Glutamatergic neuron (in vitro differentiated cells): ENCODE data around the gene TMSB4X. TPM values are rescaled to one million over a fixed set of nuclear protein-coding genes. Genes with fewer than 3 reads are reported as not detected.

Experiments used
- DNase-seq: peaks from one replicate; pipeline ENCODE4 v3.0.0; 2022
- H3K27ac Mint-ChIP-seq: one replicate; pipeline ENCODE4 v1.8.0; 2020; ENCODE audit warnings: mild to moderate bottlenecking, mixed read lengths, inconsistent platforms; ENCODE audit not compliant: unreplicated experiment
- H3K27me3 Mint-ChIP-seq: one replicate; pipeline ENCODE4 v1.8.0; 2020; ENCODE audit warnings: mild to moderate bottlenecking, moderate library complexity, mixed read lengths, inconsistent platforms; ENCODE audit not compliant: unreplicated experiment
- H3K36me3 Mint-ChIP-seq: one replicate; pipeline ENCODE4 v1.8.0; 2020; ENCODE audit warnings: mild to moderate bottlenecking, mixed read lengths, inconsistent platforms; ENCODE audit not compliant: unreplicated experiment
- H3K4me1 Mint-ChIP-seq: one replicate; pipeline ENCODE4 v1.8.0; 2020; ENCODE audit warnings: mild to moderate bottlenecking, low read depth, mixed read lengths, inconsistent platforms; ENCODE audit not compliant: unreplicated experiment
- H3K4me3 Mint-ChIP-seq: one replicate; pipeline ENCODE4 v1.8.0; 2020; ENCODE audit warnings: mild to moderate bottlenecking, mixed read lengths, inconsistent platforms; ENCODE audit not compliant: unreplicated experiment
- H3K9me3 Mint-ChIP-seq: one replicate; pipeline ENCODE4 v1.8.0; 2020; ENCODE audit warnings: mild to moderate bottlenecking, moderate library complexity, mixed read lengths, inconsistent platforms; ENCODE audit not compliant: unreplicated experiment
- total RNA-seq: library from RNA; stranded (reverse); fragmentation: NEBNext Ultra II Directional; extraction: Animal tissue kit (Norgen Biotek cat#: 25700); gene quantifications from one replicate; pipeline ENCODE4 v1.2.1, GENCODE V29; 2021; ENCODE audit not compliant: unreplicated experiment
- TF ChIP-seq, protein P1 (sequence below): fragments of 200-600 bp; sonication (generic); IDR thresholded peaks from one replicate; pipeline ENCODE4 v1.5.0; 2021; ENCODE audit not compliant: partially characterized antibody, unreplicated experiment

The TMSB4X gene
- total RNA-seq, 1 donor from 2014 or later, result 4,532 TPM

DNA sequence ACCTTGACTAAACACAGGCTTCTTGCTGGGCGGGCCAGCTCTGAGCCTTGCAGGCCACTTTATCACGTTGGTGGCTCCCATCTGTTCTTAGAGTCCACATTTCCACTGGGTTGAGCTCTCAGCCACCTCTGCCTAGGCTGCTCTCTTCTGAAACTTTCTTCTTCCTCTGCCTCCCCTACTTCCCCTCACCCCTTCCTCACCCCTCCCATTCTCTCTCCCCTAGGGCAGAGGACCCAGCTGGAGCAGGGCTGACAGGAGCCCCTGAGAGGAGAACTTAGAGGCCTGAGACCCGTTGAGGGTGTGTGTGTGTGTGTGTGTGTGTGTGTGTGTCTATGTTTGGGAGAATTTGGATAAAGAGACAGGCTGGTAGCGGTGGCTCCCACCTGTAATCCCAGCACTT lies 19.9 kb upstream of the TMSB4X start:
- H3K36me3 Mint-ChIP-seq, result no peaks in the 10 kb centered on the region
- no peak overlapping the region for H3K4me3 Mint-ChIP-seq
- H3K27ac Mint-ChIP-seq, result no peak overlapping the region
- no peaks in the 10 kb centered on the region for H3K27me3 Mint-ChIP-seq
- TF ChIP-seq, protein P1, sequence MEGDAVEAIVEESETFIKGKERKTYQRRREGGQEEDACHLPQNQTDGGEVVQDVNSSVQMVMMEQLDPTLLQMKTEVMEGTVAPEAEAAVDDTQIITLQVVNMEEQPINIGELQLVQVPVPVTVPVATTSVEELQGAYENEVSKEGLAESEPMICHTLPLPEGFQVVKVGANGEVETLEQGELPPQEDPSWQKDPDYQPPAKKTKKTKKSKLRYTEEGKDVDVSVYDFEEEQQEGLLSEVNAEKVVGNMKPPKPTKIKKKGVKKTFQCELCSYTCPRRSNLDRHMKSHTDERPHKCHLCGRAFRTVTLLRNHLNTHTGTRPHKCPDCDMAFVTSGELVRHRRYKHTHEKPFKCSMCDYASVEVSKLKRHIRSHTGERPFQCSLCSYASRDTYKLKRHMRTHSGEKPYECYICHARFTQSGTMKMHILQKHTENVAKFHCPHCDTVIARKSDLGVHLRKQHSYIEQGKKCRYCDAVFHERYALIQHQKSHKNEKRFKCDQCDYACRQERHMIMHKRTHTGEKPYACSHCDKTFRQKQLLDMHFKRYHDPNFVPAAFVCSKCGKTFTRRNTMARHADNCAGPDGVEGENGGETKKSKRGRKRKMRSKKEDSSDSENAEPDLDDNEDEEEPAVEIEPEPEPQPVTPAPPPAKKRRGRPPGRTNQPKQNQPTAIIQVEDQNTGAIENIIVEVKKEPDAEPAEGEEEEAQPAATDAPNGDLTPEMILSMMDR, result no peak
- H3K4me1 Mint-ChIP-seq, result peaks cover 9% of the 10 kb centered on the region
- peaks cover 5% of the 10 kb centered on the region for H3K9me3 Mint-ChIP-seq
- no peak for DNase-seq

DNA sequence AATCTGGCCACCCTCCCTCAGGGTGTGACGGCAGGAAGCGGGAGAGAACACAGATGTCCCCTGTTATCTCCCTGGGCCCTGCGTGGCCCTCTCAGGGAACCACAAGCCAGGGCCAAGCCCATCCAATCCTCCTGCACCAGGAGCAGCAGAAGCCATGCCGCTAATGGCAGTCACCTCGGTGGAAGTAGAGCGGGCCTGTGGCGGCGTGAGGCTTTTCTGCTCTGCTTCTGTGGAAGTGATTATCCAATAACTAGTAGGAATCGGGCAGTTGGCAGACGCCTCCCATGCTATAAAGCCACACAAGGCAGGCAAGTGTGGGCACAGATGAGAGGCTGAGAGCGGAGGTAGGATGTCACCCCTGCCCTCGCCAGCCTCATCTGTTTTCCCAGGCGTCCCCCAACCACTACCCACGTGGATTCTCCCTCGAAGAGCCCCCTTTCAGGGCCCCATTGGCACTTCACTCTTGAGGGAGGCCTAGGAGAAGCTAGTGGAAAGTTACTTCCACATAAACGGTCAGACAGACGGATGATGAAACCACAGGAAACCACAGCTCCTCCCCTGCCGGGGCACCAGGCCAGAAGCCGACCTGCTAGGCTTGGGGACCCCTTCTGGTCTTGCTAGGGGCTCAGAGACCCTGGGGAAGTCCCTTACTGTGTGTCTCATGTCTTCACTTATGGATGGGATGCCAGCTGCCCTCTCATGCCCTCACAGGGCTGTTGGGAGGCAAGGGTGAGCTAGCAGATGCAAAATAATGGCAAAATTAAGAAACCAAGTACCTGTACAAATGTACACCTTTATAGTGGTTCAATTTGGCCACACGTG lies 18.8 kb upstream of the TMSB4X start:
- DNase-seq, result no peak
- Mint-ChIP-seq H3K27me3 (no peaks in the 10 kb centered on the region), H3K27ac (no peak overlapping the region), H3K4me1 (peaks cover under 1% of the 10 kb centered on the region), H3K36me3 (no peaks in the 10 kb centered on the region), H3K9me3 (no peaks in the 10 kb centered on the region), H3K4me3 (no peak overlapping the region)
- TF ChIP-seq, protein P1, result no peak

DNA sequence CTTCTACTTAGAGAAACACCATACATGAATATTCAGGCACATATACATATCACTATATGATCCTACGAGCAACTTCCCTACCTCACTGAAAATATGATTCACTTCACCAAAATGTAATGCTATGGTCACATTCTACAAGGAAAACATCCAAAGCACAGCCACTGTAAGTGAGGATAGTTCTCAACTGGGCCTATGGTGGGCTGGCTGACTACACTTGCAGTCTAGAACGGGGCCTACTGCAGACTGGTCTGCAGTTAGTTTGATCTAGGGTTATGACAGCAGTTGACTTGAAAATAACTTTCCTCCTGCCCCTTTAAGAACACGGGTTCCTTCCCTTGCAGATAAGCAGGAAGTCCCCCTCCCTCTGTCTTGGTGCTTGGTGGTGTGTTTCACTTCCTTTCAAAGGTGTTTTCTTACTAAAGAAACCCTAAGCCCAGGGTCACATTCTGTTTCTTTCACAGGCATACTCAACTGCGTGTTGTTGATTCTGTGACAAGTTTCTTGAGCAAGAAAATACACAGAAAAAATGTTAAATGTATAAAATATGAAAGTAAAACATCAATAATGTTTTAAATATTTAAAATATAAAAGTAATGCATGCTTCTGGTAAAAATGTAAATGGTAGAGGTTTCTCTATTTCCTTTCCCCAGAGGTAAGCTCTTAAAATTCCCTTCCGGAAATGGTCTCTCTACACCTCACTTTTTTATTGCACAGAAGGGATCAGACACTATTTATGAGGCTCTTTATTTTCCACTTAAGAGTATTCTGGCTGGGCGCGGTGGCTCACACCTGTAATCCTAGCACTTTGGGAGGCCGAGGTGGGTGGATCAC lies 18.0 kb upstream of the TMSB4X start:
- no peaks in the 10 kb centered on the region for H3K27me3 Mint-ChIP-seq
- no peak overlapping the region for H3K4me3 Mint-ChIP-seq
- H3K9me3 Mint-ChIP-seq, result no peaks in the 10 kb centered on the region
- H3K36me3 Mint-ChIP-seq, result peaks cover 5% of the 10 kb centered on the region
- no peak overlapping the region for H3K27ac Mint-ChIP-seq
- TF ChIP-seq, protein P1, result no peak
- no peaks in the 10 kb centered on the region for H3K4me1 Mint-ChIP-seq
- no peak for DNase-seq

DNA sequence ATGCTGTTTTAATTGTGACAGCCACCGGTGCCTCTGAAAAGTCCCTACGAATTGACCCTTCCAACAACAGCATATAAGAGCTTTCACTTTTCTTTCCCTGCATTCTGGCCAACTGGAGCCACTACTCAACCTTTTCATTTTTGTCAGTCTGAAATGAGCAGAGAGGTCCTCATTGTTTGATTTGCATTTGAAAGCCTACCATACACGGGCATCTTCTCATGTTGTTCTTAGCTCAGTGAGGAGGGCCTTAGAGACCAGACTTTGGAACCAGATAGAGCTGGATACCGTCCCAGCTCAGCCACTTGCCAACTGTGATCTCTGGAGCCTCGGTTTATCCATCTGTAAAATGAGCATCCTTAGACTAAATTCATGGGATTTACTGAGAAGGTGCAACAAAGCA lies 16.9 kb upstream of the TMSB4X start:
- Mint-ChIP-seq H3K4me1 (no peaks in the 10 kb centered on the region), H3K27me3 (no peaks in the 10 kb centered on the region), H3K4me3 (no peak overlapping the region), H3K36me3 (peaks cover 5% of the 10 kb centered on the region), H3K27ac (no peak overlapping the region), H3K9me3 (no peaks in the 10 kb centered on the region)
- TF ChIP-seq, protein P1, result no peak
- DNase-seq, result no peak

DNA sequence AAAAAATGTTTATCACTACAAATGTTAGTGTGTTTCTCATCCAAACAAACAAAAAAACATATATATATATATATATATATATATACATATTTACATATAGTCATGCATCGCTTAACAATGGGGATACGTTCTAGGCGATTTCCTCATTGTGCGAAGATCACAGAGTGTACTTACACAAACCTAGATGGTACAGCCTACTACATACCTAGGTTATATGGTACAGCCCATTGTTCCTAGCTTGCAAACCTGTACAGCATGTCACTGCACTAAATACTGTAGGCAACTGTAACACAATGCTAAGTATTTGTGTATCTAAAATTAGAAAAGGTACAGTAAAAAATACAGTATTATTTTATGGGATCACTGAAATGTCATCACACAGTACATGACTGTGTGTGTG lies 16.4 kb upstream of the TMSB4X start:
- H3K4me1 Mint-ChIP-seq, result no peaks in the 10 kb centered on the region
- TF ChIP-seq, protein P1, result no peak
- no peak overlapping the region for H3K4me3 Mint-ChIP-seq
- H3K9me3 Mint-ChIP-seq, result no peaks in the 10 kb centered on the region
- H3K36me3 Mint-ChIP-seq, result peaks cover 5% of the 10 kb centered on the region
- no peak for DNase-seq
- no peaks in the 10 kb centered on the region for H3K27me3 Mint-ChIP-seq
- H3K27ac Mint-ChIP-seq, result no peak overlapping the region
